HepG2 (cell line): Measurements from ENCODE around the gene EPC1. TPM values are rescaled to one million over a fixed set of nuclear protein-coding genes. Genes with fewer than 3 reads are reported as not detected.

ENCODE experiments used
- ATF1 ChIP-seq: IDR thresholded peaks from 2 replicates; pipeline ENCODE4 v1.6.1; 2016; ENCODE audit warnings: mild to moderate bottlenecking, control low read depth
- ATM ChIP-seq: fragments of 450-650 bp; IDR thresholded peaks from 2 replicates; pipeline ENCODE4 v1.7.1; 2017; ENCODE audit warnings: mild to moderate bottlenecking, borderline replicate concordance
- CAMTA2 ChIP-seq: sonication (generic); formaldehyde crosslinking; IDR thresholded peaks from 2 replicates; pipeline ENCODE4 v1.4.0; 2020; ENCODE audit warnings: mild to moderate bottlenecking, missing genetic modification reagents, borderline replicate concordance
- GFI1 ChIP-seq: sonication (generic); formaldehyde crosslinking; IDR thresholded peaks from 2 replicates; pipeline ENCODE4 v1.5.0; 2020; ENCODE audit warnings: missing genetic modification reagents, mild to moderate bottlenecking, borderline replicate concordance
- KAT2B ChIP-seq: fragments of 150-350 bp; IDR thresholded peaks from 2 replicates; pipeline ENCODE4 v1.6.1; 2014; ENCODE audit warnings: low read depth, low read length, borderline replicate concordance
- KDM3A ChIP-seq: IDR thresholded peaks from 2 replicates; pipeline ENCODE4 v1.6.1; 2018; ENCODE audit warnings: low read depth, missing compliant biosample characterization
- MBD4 ChIP-seq: IDR thresholded peaks from 2 replicates; pipeline ENCODE4 v1.6.1; 2012; ENCODE audit warnings: low read length, inconsistent platforms, borderline replicate concordance
- NFIB ChIP-seq: sonication (generic); formaldehyde crosslinking; IDR thresholded peaks from 2 replicates; pipeline ENCODE4 v1.9.0; 2021; ENCODE audit warnings: missing genetic modification reagents, mild to moderate bottlenecking, borderline replicate concordance
- NR2F6 ChIP-seq, 2 experiments: IDR thresholded peaks; 2 replicates each; pipeline ENCODE4 v1.6.1; 2016; ENCODE audit warnings: antibody characterized with exemption in 1 of 2, mild to moderate bottlenecking in 1 of 2
- POGZ ChIP-seq: sonication (generic); formaldehyde crosslinking; IDR thresholded peaks from 2 replicates; pipeline ENCODE4 v1.4.0; 2020; ENCODE audit warnings: mild to moderate bottlenecking, missing genetic modification reagents
- PTBP1 ChIP-seq: fragments of 200-400 bp; formaldehyde crosslinking; IDR thresholded peaks from 2 replicates; pipeline ENCODE4 v1.6.1; 2018; ENCODE audit warnings: low read length, low read depth; ENCODE audit not compliant: poor library complexity, severe bottlenecking
- RCOR2 ChIP-seq: IDR thresholded peaks from 2 replicates; pipeline ENCODE4 v1.6.1; 2016; ENCODE audit warnings: missing biosample characterization, missing genetic modification reagents
- RNF2 ChIP-seq: fragments of 450-650 bp; conservative IDR thresholded peaks from 2 replicates; pipeline ENCODE4 v1.6.1; 2016; ENCODE audit warnings: low read depth
- SIN3B ChIP-seq: fragments of 150-350 bp; IDR thresholded peaks from 2 replicates; pipeline ENCODE4 v1.6.1; 2014; ENCODE audit warnings: low read length
- SRSF9 ChIP-seq: fragments of 200-400 bp; formaldehyde crosslinking; IDR thresholded peaks from 2 replicates; pipeline ENCODE4 v1.6.1; 2018; ENCODE audit warnings: borderline replicate concordance, mild to moderate bottlenecking, low read depth, low read length; ENCODE audit not compliant: insufficient read depth, poor library complexity, severe bottlenecking
- TEAD3 ChIP-seq: optimal IDR thresholded peaks from 2 replicates; pipeline ENCODE3; 2016; ENCODE audit warnings: borderline replicate concordance
- ZBTB7A ChIP-seq: sonication (generic); formaldehyde crosslinking; IDR thresholded peaks from 2 replicates; pipeline ENCODE4 v1.8.0; 2022; ENCODE audit warnings: mild to moderate bottlenecking, missing genetic modification reagents
- ZNF124 ChIP-seq: sonication (generic); formaldehyde crosslinking; IDR thresholded peaks from 2 replicates; pipeline ENCODE4 v1.4.0; 2020; ENCODE audit warnings: missing genetic modification reagents
- ZNF143 ChIP-seq: sonication (generic); formaldehyde crosslinking; IDR thresholded peaks from 2 replicates; pipeline ENCODE4 v1.4.0; 2020; ENCODE audit warnings: missing genetic modification reagents
- ZNF207 ChIP-seq: fragments of 450-650 bp; IDR thresholded peaks from 2 replicates; pipeline ENCODE4 v1.6.1; 2016; ENCODE audit warnings: antibody characterized with exemption, borderline replicate concordance
- ZNF432 ChIP-seq: sonication (generic); formaldehyde crosslinking; IDR thresholded peaks from 2 replicates; pipeline ENCODE4 v1.5.0; 2020; ENCODE audit warnings: missing genetic modification reagents, mild to moderate bottlenecking, borderline replicate concordance
- ZNF629 ChIP-seq: sonication (generic); formaldehyde crosslinking; conservative IDR thresholded peaks from 2 replicates; pipeline ENCODE4 v1.5.0; 2020; ENCODE audit warnings: missing genetic modification reagents
- ZNF766 ChIP-seq: sonication (generic); formaldehyde crosslinking; IDR thresholded peaks from 2 replicates; pipeline ENCODE4 v1.5.0; 2020; ENCODE audit warnings: missing genetic modification reagents, borderline replicate concordance
- ZSCAN9 ChIP-seq: IDR thresholded peaks from 2 replicates; pipeline ENCODE4 v1.6.1; 2016; ENCODE audit warnings: borderline replicate concordance
- polyA plus RNA-seq, 8 experiments: library from polyadenylated mRNA; depleted of rRNA in 3 of 8; stranded (reverse) in 7 of 8; unstranded in 1 of 8; fragments of >200 nt; fragmentation: Illumina TruSeq in 4 of 8; extraction: Trizol in 4 of 8; gene quantifications; 2 replicates each; pipeline versions ENCODE4 v1.2.1 to v1.2.3, GENCODE V29; 2011 to 2016; ENCODE audit warnings: low read depth in 4 of 8, missing spikeins in 1 of 8, mixed read lengths in 1 of 8; ENCODE audit not compliant: insufficient read depth in 1 of 8
- total RNA-seq, 5 experiments: library from RNA; depleted of rRNA; stranded (reverse); fragments of >200 nt; fragmentation: Illumina TruSeq; extraction: Trizol; gene quantifications; 2 replicates each; pipeline ENCODE4 v1.2.3, GENCODE V29; 2016; ENCODE audit warnings: low read depth in 1 of 5
- TF ChIP-seq, protein P1 (sequence below): sonication (generic); formaldehyde crosslinking; IDR thresholded peaks from 2 replicates; pipeline ENCODE4 v1.4.0; 2020; ENCODE audit warnings: missing genetic modification reagents
- TF ChIP-seq, protein P2 (sequence below): sonication (generic); formaldehyde crosslinking; IDR thresholded peaks from 2 replicates; pipeline ENCODE4 v1.5.1; 2020; ENCODE audit warnings: missing genetic modification reagents, mild to moderate bottlenecking, borderline replicate concordance
- TF ChIP-seq, protein P3 (sequence below): sonication (generic); formaldehyde crosslinking; IDR thresholded peaks from 2 replicates; pipeline ENCODE4 v1.8.1; 2023; ENCODE audit warnings: mild to moderate bottlenecking, missing genetic modification reagents, borderline replicate concordance

The EPC1 gene
- total and polyA plus RNA-seq, 2 of the 13 experiments (the other 11 are each of a cell fraction or from before 2014, with no cell fraction given) = 28.7 to 44.2 TPM

DNA sequence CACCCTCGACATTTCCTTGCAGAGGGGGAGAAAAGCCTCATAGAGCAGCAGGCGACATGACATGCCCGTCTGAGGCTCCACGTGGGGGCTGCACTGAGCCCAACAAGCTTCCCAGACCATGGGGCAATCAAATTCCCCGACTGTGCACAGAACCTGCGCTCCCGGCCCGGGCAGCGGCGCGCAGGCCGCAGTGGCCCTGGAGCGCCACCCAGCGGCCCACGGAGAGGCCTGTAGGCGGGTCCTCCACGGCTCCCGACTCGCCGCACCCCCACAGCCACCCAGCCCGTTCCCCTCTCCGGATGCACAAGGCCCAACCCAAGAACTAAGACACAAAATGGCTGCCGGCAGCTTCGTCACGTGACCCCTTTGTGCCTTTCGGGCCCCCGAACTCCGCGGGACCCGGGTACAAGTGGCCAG is 816 bp downstream of the EPC1 start (continued):
- TF ChIP-seq, protein P1, sequence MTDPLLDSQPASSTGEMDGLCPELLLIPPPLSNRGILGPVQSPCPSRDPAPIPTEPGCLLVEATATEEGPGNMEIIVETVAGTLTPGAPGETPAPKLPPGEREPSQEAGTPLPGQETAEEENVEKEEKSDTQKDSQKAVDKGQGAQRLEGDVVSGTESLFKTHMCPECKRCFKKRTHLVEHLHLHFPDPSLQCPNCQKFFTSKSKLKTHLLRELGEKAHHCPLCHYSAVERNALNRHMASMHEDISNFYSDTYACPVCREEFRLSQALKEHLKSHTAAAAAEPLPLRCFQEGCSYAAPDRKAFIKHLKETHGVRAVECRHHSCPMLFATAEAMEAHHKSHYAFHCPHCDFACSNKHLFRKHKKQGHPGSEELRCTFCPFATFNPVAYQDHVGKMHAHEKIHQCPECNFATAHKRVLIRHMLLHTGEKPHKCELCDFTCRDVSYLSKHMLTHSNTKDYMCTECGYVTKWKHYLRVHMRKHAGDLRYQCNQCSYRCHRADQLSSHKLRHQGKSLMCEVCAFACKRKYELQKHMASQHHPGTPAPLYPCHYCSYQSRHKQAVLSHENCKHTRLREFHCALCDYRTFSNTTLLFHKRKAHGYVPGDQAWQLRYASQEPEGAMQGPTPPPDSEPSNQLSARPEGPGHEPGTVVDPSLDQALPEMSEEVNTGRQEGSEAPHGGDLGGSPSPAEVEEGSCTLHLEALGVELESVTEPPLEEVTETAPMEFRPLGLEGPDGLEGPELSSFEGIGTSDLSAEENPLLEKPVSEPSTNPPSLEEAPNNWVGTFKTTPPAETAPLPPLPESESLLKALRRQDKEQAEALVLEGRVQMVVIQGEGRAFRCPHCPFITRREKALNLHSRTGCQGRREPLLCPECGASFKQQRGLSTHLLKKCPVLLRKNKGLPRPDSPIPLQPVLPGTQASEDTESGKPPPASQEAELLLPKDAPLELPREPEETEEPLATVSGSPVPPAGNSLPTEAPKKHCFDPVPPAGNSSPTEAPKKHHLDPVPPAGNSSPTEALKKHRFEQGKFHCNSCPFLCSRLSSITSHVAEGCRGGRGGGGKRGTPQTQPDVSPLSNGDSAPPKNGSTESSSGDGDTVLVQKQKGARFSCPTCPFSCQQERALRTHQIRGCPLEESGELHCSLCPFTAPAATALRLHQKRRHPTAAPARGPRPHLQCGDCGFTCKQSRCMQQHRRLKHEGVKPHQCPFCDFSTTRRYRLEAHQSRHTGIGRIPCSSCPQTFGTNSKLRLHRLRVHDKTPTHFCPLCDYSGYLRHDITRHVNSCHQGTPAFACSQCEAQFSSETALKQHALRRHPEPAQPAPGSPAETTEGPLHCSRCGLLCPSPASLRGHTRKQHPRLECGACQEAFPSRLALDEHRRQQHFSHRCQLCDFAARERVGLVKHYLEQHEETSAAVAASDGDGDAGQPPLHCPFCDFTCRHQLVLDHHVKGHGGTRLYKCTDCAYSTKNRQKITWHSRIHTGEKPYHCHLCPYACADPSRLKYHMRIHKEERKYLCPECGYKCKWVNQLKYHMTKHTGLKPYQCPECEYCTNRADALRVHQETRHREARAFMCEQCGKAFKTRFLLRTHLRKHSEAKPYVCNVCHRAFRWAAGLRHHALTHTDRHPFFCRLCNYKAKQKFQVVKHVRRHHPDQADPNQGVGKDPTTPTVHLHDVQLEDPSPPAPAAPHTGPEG (CRISPR knock-in tag) = no peak
- TF ChIP-seq ZSCAN9 (CRISPR knock-in tag) (0 out of 2 replicates have a peak, but pooled peaks have one; percentile 22), KDM3A (peak; percentile 93), RCOR2 (CRISPR knock-in tag) (no peak), TEAD3 (CRISPR knock-in tag) (peak; percentile 88), NFIB (CRISPR knock-in tag) (no peak), POGZ (peak; percentile 95), PTBP1 (no peak), KAT2B (no peak), ZNF432 (CRISPR knock-in tag) (no peak), CAMTA2 (CRISPR knock-in tag) (no peak), ZNF207 (no peak), ZNF124 (CRISPR knock-in tag) (peak; percentile 66; the same call in 1 of the 2 replicates), NR2F6 (IDR thresholded peaks at IDR 0.05) (no peak), NR2F6 (CRISPR knock-in tag; IDR thresholded peaks at IDR 0.05) (no peak; the same call in 1 of the 2 replicates), ATF1 (CRISPR knock-in tag) (no peak), ATM (no peak), SRSF9 (no peak), ZNF143 (CRISPR knock-in tag) (no peak), ZNF629 (no peak), GFI1 (peak; percentile 78; the same call in 1 of the 2 replicates), RNF2 (no peak), ZBTB7A (CRISPR knock-in tag) (0 out of 2 replicates have a peak, but pooled peaks have one; percentile 13), SIN3B (no peak), ZNF766 (CRISPR knock-in tag) (peak; percentile 38; the same call in 1 of the 2 replicates), MBD4 (no peak)
- TF ChIP-seq, protein P2, sequence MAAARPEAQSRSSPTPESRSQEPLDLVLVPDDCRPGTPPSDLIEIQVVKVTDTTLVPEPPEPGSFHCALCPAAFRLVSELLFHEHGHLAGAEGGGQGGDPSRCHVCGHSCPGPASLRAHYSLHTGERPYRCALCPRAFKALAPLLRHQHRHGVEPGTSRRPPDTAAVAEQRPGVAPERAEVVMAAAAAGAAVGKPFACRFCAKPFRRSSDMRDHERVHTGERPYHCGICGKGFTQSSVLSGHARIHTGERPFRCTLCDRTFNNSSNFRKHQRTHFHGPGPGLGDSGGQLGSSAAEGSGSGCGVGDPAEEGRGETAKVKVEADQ = peak; percentile 7; the same call in 1 of the 2 replicates
- TF ChIP-seq, protein P3, sequence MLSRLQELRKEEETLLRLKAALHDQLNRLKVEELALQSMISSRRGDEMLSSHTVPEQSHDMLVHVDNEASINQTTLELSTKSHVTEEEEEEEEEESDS = no peak
